Measurements from ENCODE around the gene FBXL17.

Gene FBXL17

GRCh38 chr5:108420158-108420557, 38.3 kb upstream of the FBXL17 start:
- H2AFZ ChIP-seq (ENCODE audit: low read depth, low read length) = no peak overlapping the region
- H3K4me3 ChIP-seq (ENCODE audit: low read length) = no peak overlapping the region
- H3K79me2 ChIP-seq (ENCODE audit: low read length) = no peaks in the 10 kb centered on the region
- H3K9ac ChIP-seq (ENCODE audit: low read length) = no peak overlapping the region
- no peak overlapping the region for H3K4me2 ChIP-seq (ENCODE audit: low read length)
- H3K9me3 ChIP-seq (ENCODE audit: insufficient read depth, low read length) = no peaks in the 10 kb centered on the region
- no peak for TF ChIP-seq CTCF (IDR thresholded peaks at IDR 0.05; ENCODE audit: low read depth, low read length)
- no peak for TF ChIP-seq EZH2phosphoT487 (IDR thresholded peaks at IDR 0.05; ENCODE audit: low read depth)
- no peaks in the 10 kb centered on the region for H4K20me1 ChIP-seq (ENCODE audit: insufficient read depth, low read length)
- no peaks in the 10 kb centered on the region for H3K27me3 ChIP-seq (ENCODE audit: low read depth, low read length)
- no peak overlapping the region for H3K27ac ChIP-seq (ENCODE audit: low read length)
- H3K36me3 ChIP-seq (replicated peaks; ENCODE audit: low read depth, low read length) = no peaks in the 10 kb centered on the region
- no peaks in the 10 kb centered on the region for H3K4me1 ChIP-seq (ENCODE audit: low read length)

GRCh38 chr5:108418197-108418596, 36.3 kb upstream of the FBXL17 start:
- no peak overlapping the region for H3K9ac ChIP-seq (ENCODE audit: low read length)
- no peaks in the 10 kb centered on the region for H3K4me1 ChIP-seq (ENCODE audit: low read length)
- no peaks in the 10 kb centered on the region for H4K20me1 ChIP-seq (ENCODE audit: insufficient read depth, low read length)
- no peaks in the 10 kb centered on the region for H3K9me3 ChIP-seq (ENCODE audit: insufficient read depth, low read length)
- H3K4me2 ChIP-seq (ENCODE audit: low read length) = no peak overlapping the region
- TF ChIP-seq CTCF (IDR thresholded peaks at IDR 0.05; ENCODE audit: low read depth, low read length) (no peak), EZH2phosphoT487 (IDR thresholded peaks at IDR 0.05; ENCODE audit: low read depth) (no peak)
- H3K27me3 ChIP-seq (ENCODE audit: low read depth, low read length) = no peaks in the 10 kb centered on the region
- H3K36me3 ChIP-seq (replicated peaks; ENCODE audit: low read depth, low read length) = no peaks in the 10 kb centered on the region
- no peak overlapping the region for H2AFZ ChIP-seq (ENCODE audit: low read depth, low read length)
- no peak overlapping the region for H3K27ac ChIP-seq (ENCODE audit: low read length)
- H3K79me2 ChIP-seq (ENCODE audit: low read length) = no peaks in the 10 kb centered on the region
- H3K4me3 ChIP-seq (ENCODE audit: low read length) = no peak overlapping the region

- Histone ChIP-seq H3K79me2 (ENCODE audit: low read length) (no peaks in the 10 kb centered on the region), H3K9me3 (ENCODE audit: insufficient read depth, low read length) (no peaks in the 10 kb centered on the region), H3K4me1 (ENCODE audit: low read length) (no peaks in the 10 kb centered on the region), H2AFZ (ENCODE audit: low read depth, low read length) (no peak overlapping the region), H3K27ac (ENCODE audit: low read length) (no peak overlapping the region), H3K4me3 (ENCODE audit: low read length) (no peak overlapping the region), H3K36me3 (replicated peaks; ENCODE audit: low read depth, low read length) (no peaks in the 10 kb centered on the region), H4K20me1 (ENCODE audit: insufficient read depth, low read length) (no peaks in the 10 kb centered on the region), H3K4me2 (ENCODE audit: low read length) (no peak overlapping the region), H3K9ac (ENCODE audit: low read length) (no peak overlapping the region), H3K27me3 (ENCODE audit: low read depth, low read length) (no peaks in the 10 kb centered on the region)
- TF ChIP-seq CTCF (IDR thresholded peaks at IDR 0.05; ENCODE audit: low read depth, low read length) = no peak
- TF ChIP-seq EZH2phosphoT487 (IDR thresholded peaks at IDR 0.05; ENCODE audit: low read depth) = no peak
These were observed 35.3 kb upstream of the FBXL17 start for GRCh38 chr5:108417166-108417670.

- no peaks in the 10 kb centered on the region for H3K36me3 ChIP-seq (replicated peaks; ENCODE audit: low read depth, low read length)
- H4K20me1 ChIP-seq (ENCODE audit: insufficient read depth, low read length) = no peaks in the 10 kb centered on the region
- H3K9me3 ChIP-seq (ENCODE audit: insufficient read depth, low read length) = no peaks in the 10 kb centered on the region
- H3K4me1 ChIP-seq (ENCODE audit: low read length) = no peaks in the 10 kb centered on the region
- no peaks in the 10 kb centered on the region for H3K79me2 ChIP-seq (ENCODE audit: low read length)
- no peak overlapping the region for H3K27ac ChIP-seq (ENCODE audit: low read length)
- no peak overlapping the region for H3K4me2 ChIP-seq (ENCODE audit: low read length)
- no peak overlapping the region for H3K4me3 ChIP-seq (ENCODE audit: low read length)
- no peaks in the 10 kb centered on the region for H3K27me3 ChIP-seq (ENCODE audit: low read depth, low read length)
- TF ChIP-seq EZH2phosphoT487 (IDR thresholded peaks at IDR 0.05; ENCODE audit: low read depth) (no peak), CTCF (IDR thresholded peaks at IDR 0.05; ENCODE audit: low read depth, low read length) (no peak)
- no peak overlapping the region for H3K9ac ChIP-seq (ENCODE audit: low read length)
- H2AFZ ChIP-seq (ENCODE audit: low read depth, low read length) = no peak overlapping the region
These were observed 33.8 kb upstream of the FBXL17 start for GRCh38 chr5:108415726-108416125.

All from OCI-LY3 (cell line).